Measurements from ENCODE around the gene WDR77. TPM values are rescaled to one million over a fixed set of nuclear protein-coding genes. Genes with fewer than 3 reads are reported as not detected.
A peak's percentile ranks its signal among the peaks of the same experiment; 100 is the strongest.

WDR77 gene

GRCh38 chr1:111402083-111402482 is 47.0 kb downstream of the WDR77 start:
- Histone ChIP-seq H3K4me3 (ENCODE audit: low read length) (no peak overlapping the region), H3K4ac (ENCODE audit: low read depth, low read length) (no peak overlapping the region), H3K56ac (ENCODE audit: low read length) (no peak overlapping the region), H3K79me2 (ENCODE audit: control insufficient read depth, insufficient read depth, low read length) (no peaks in the 10 kb centered on the region), H3K27ac (ENCODE audit: low read depth, low read length) (no peak overlapping the region), H2BK5ac (ENCODE audit: low read length) (no peak overlapping the region), H3K23ac (ENCODE audit: low read length) (no peak overlapping the region), H3K79me1 (ENCODE audit: low read length) (no peaks in the 10 kb centered on the region), H2BK120ac (ENCODE audit: low read depth, low read length) (no peak overlapping the region), H3K36me3 (ENCODE audit: control insufficient read depth, insufficient read depth, low read length) (no peaks in the 10 kb centered on the region), H3K4me2 (ENCODE audit: low read length) (no peak overlapping the region), H3K9ac (ENCODE audit: low read length) (no peak overlapping the region), H2BK15ac (replicated peaks; ENCODE audit: low read depth) (no peak overlapping the region), H4K5ac (ENCODE audit: low read length) (no peak overlapping the region), H3K27me3 (ENCODE audit: insufficient read depth, low read length, poor library complexity) (no peaks in the 10 kb centered on the region), H4K8ac (ENCODE audit: low read depth, low read length) (no peak overlapping the region), H3K18ac (ENCODE audit: low read length) (no peak overlapping the region), H2AK5ac (ENCODE audit: low read length) (no peak overlapping the region), H3K4me1 (ENCODE audit: control insufficient read depth, low read depth, low read length) (no peaks in the 10 kb centered on the region)
- no peak for DNase-seq
- no CpG with 5 or more reads among the region's 5 CpGs for WGBS (ENCODE audit: extremely low coverage, insufficient coverage, low lambda C conversion rate)

GRCh38 chr1:111399792-111400610 is 49.1 kb downstream of the WDR77 start:
- H2AK5ac ChIP-seq (ENCODE audit: low read length), result no peak overlapping the region
- no peak overlapping the region for H2BK5ac ChIP-seq (ENCODE audit: low read length)
- 100% methylated on average over 1 of the region's 9 CpGs for WGBS (ENCODE audit: extremely low coverage, insufficient coverage, low lambda C conversion rate)
- H3K18ac ChIP-seq (ENCODE audit: low read length), result no peak overlapping the region
- peak overlapping the region; percentile 50 for H3K56ac ChIP-seq (ENCODE audit: low read length)
- peak; percentile 58 for DNase-seq
- no peak overlapping the region for H4K8ac ChIP-seq (ENCODE audit: low read depth, low read length)
- H3K4me1 ChIP-seq (ENCODE audit: control insufficient read depth, low read depth, low read length), result no peaks in the 10 kb centered on the region
- H3K27me3 ChIP-seq (ENCODE audit: insufficient read depth, low read length, poor library complexity), result no peaks in the 10 kb centered on the region
- H3K9ac ChIP-seq (ENCODE audit: low read length), result no peak overlapping the region
- H3K27ac ChIP-seq (ENCODE audit: low read depth, low read length), result no peak overlapping the region
- H3K23ac ChIP-seq (ENCODE audit: low read length), result no peak overlapping the region
- no peak overlapping the region for H3K4me3 ChIP-seq (ENCODE audit: low read length)
- H3K79me1 ChIP-seq (ENCODE audit: low read length), result no peaks in the 10 kb centered on the region
- no peaks in the 10 kb centered on the region for H3K79me2 ChIP-seq (ENCODE audit: control insufficient read depth, insufficient read depth, low read length)
- H4K5ac ChIP-seq (ENCODE audit: low read length), result no peak overlapping the region
- no peak overlapping the region for H3K4ac ChIP-seq (ENCODE audit: low read depth, low read length)
- H3K36me3 ChIP-seq (ENCODE audit: control insufficient read depth, insufficient read depth, low read length), result no peaks in the 10 kb centered on the region
- no peak overlapping the region for H3K4me2 ChIP-seq (ENCODE audit: low read length)
- H2BK15ac ChIP-seq (replicated peaks; ENCODE audit: low read depth), result no peak overlapping the region
- H2BK120ac ChIP-seq (ENCODE audit: low read depth, low read length), result no peak overlapping the region

DNA sequence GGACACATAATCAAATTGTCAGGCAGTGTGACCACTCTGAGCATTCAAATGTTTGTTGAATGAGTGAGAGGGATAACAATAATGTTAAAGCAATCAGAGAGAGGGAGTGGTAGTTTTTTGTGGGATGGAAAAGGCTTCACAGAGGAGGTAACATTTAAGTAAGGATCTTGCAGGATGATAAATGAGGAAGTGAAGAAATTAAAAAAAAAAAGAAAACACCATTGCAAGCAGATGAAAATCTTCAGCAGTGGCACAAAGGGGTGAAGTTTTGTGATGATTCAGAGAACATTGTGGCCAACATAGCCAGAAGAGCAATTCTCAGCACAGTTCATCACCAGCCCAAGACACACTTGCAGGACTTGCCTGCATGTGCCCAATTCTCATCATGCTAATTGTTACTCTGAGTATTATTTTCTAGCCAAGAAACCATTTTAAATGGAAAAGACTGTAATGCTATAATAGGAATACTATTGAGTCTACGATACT is 56.6 kb downstream of the WDR77 start:
- Histone ChIP-seq H3K4me1 (ENCODE audit: control insufficient read depth, low read depth, low read length) (no peaks in the 10 kb centered on the region), H3K79me1 (ENCODE audit: low read length) (no peaks in the 10 kb centered on the region), H3K27me3 (ENCODE audit: insufficient read depth, low read length, poor library complexity) (no peaks in the 10 kb centered on the region), H3K4ac (ENCODE audit: low read depth, low read length) (no peak overlapping the region), H3K4me2 (ENCODE audit: low read length) (no peak overlapping the region), H2BK5ac (ENCODE audit: low read length) (no peak overlapping the region), H2BK120ac (ENCODE audit: low read depth, low read length) (no peak overlapping the region), H3K23ac (ENCODE audit: low read length) (no peak overlapping the region), H3K9ac (ENCODE audit: low read length) (no peak overlapping the region), H3K27ac (ENCODE audit: low read depth, low read length) (no peak overlapping the region), H3K36me3 (ENCODE audit: control insufficient read depth, insufficient read depth, low read length) (no peaks in the 10 kb centered on the region), H4K8ac (ENCODE audit: low read depth, low read length) (no peak overlapping the region), H2AK5ac (ENCODE audit: low read length) (no peak overlapping the region), H4K5ac (ENCODE audit: low read length) (no peak overlapping the region), H3K79me2 (ENCODE audit: control insufficient read depth, insufficient read depth, low read length) (no peaks in the 10 kb centered on the region), H3K18ac (ENCODE audit: low read length) (no peak overlapping the region), H3K56ac (ENCODE audit: low read length) (no peak overlapping the region), H3K4me3 (ENCODE audit: low read length) (no peak overlapping the region), H2BK15ac (replicated peaks; ENCODE audit: low read depth) (no peak overlapping the region)
- no CpG with 5 or more reads among the region's 1 CpG for WGBS (ENCODE audit: extremely low coverage, insufficient coverage, low lambda C conversion rate)
- DNase-seq, result no peak

GRCh38 chr1:111392042-111392441 is 57.0 kb downstream of the WDR77 start:
- H4K8ac ChIP-seq (ENCODE audit: low read depth, low read length), result no peak overlapping the region

More at GRCh38 chr1:111392042-111392441, 57.0 kb downstream of the WDR77 start:
- H3K27ac ChIP-seq (ENCODE audit: low read depth, low read length), result no peak overlapping the region
- no peaks in the 10 kb centered on the region for H3K79me2 ChIP-seq (ENCODE audit: control insufficient read depth, insufficient read depth, low read length)
- no peak overlapping the region for H3K23ac ChIP-seq (ENCODE audit: low read length)
- DNase-seq, result no peak
- H3K4ac ChIP-seq (ENCODE audit: low read depth, low read length), result no peak overlapping the region
- no peaks in the 10 kb centered on the region for H3K79me1 ChIP-seq (ENCODE audit: low read length)
- no peak overlapping the region for H4K5ac ChIP-seq (ENCODE audit: low read length)
- no peaks in the 10 kb centered on the region for H3K27me3 ChIP-seq (ENCODE audit: insufficient read depth, low read length, poor library complexity)
- H3K4me3 ChIP-seq (ENCODE audit: low read length), result no peak overlapping the region
- no peak overlapping the region for H2BK15ac ChIP-seq (replicated peaks; ENCODE audit: low read depth)
- no peak overlapping the region for H3K18ac ChIP-seq (ENCODE audit: low read length)
- no peak overlapping the region for H2BK120ac ChIP-seq (ENCODE audit: low read depth, low read length)
- no peaks in the 10 kb centered on the region for H3K36me3 ChIP-seq (ENCODE audit: control insufficient read depth, insufficient read depth, low read length)
- WGBS (ENCODE audit: extremely low coverage, insufficient coverage, low lambda C conversion rate), result no CpG with 5 or more reads among the region's 1 CpG
- H3K4me2 ChIP-seq (ENCODE audit: low read length), result no peak overlapping the region
- no peak overlapping the region for H3K56ac ChIP-seq (ENCODE audit: low read length)
- H2BK5ac ChIP-seq (ENCODE audit: low read length), result no peak overlapping the region
- no peak overlapping the region for H2AK5ac ChIP-seq (ENCODE audit: low read length)
- H3K9ac ChIP-seq (ENCODE audit: low read length), result no peak overlapping the region
- no peaks in the 10 kb centered on the region for H3K4me1 ChIP-seq (ENCODE audit: control insufficient read depth, low read depth, low read length)

Small RNAs within 50 kb of the gene (small RNA-seq; reads per million reads assigned to genes)
- gene RF00019 (ENCODE audit: insufficient read depth) (not detected), gene RNU6-792P (ENCODE audit: insufficient read depth) (not detected)
